Measurements from ENCODE around the gene VPS13D.

VPS13D gene

GRCh38 chr1:12434174-12434573, 204.3 kb downstream of the VPS13D start:
- DNase-seq: peak; percentile 77

DNA sequence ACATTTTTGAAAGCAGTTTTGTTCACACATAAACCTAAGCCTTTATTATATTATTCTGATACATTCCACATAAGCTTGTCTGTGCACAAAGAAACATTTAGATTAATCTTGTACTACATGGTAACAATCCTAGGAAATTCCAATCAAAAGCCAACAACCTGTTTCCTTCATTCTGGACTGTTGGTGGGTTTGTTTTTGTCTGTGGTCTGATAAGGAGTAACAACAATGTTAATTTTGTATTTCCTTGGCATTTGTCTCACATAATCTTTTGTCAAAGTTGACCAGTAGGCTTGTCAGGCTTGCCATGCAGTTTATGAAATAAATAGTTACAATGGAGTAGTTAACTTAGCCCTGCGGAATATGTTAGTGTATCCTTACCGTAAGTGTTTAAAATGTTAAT, 204.9 kb downstream of the VPS13D start:
- peak; percentile 20 for DNase-seq

GRCh38 chr1:12435639-12436344, 206.0 kb downstream of the VPS13D start:
- DNase-seq: peak; percentile 74

DNA sequence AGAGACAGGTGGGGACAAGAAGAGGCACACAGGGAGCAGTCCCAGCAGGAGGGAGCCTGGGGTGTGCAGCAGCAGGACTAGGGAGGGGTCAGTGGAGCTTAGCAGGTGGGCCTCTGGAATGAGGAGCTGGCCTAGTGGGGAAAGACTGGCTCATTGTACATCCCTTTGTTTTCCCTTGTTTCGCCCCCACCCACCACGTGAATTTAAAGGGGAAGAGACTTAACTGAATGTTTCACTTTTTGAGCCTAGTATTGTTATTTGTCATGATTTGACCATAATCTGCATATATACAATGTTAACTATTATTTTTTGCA, 206.5 kb downstream of the VPS13D start:
- DNase-seq: no peak

DNA sequence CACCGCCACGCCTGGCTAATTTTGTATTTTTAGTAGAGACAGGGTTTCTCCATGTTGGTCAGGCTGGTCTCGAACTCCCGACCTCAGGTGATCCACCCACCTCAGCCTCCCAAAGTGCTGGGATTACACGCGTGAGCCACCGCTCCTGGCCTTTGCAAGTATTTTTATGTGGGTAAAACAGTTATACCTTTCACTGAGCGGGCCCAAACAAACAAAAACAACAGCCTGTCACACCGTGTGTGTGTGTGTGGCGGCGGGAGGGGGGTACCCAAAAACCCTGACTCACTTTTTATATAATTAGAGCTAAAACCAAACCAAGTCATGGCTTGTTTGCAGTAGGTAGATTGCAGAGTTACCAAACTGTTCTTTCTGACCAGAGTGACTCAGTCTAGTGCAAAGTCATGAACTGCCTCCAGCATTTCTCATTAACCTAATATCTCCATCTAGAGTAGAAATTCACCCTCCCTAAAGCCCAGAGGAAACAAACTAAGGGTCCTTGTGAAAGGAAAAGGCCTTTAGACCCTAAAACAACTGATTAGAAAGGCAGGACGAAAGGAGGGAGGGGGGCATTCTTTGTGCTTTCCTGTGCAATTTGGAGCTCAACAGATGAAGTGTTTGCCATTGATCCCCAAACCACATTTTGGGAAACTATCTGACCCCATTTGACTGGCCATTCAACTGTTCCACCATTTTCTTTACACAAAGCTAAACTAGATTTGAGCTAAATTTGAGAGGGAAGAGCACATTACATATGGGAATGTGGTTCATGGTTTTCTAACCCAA, 207.2 kb downstream of the VPS13D start:
- peak; percentile 31 for DNase-seq

DNA sequence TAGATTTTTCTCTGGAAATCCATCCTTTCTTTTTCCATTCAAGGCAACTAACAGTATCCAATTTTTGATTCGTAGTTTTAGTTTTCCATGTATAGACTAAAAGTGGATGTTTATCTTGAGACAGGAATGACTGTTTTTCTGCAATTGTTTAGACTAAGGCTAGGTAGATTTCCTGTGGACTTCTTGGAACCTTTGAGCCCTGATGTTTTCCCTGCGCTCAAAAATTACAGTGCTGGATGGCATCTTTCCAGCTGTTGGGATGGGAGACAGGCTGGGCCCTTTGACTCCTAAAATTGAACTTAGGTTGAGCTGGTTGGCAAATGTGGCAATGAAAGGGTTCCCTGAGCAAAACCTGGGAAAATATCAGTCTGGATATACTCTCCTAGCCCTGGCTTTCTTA, 207.8 kb downstream of the VPS13D start:
- DNase-seq: no peak

GRCh38 chr1:12438349-12438924, 208.6 kb downstream of the VPS13D start:
- DNase-seq: peak; percentile 47

GRCh38 chr1:12439073-12439472, 209.2 kb downstream of the VPS13D start:
- no peak for DNase-seq

DNA sequence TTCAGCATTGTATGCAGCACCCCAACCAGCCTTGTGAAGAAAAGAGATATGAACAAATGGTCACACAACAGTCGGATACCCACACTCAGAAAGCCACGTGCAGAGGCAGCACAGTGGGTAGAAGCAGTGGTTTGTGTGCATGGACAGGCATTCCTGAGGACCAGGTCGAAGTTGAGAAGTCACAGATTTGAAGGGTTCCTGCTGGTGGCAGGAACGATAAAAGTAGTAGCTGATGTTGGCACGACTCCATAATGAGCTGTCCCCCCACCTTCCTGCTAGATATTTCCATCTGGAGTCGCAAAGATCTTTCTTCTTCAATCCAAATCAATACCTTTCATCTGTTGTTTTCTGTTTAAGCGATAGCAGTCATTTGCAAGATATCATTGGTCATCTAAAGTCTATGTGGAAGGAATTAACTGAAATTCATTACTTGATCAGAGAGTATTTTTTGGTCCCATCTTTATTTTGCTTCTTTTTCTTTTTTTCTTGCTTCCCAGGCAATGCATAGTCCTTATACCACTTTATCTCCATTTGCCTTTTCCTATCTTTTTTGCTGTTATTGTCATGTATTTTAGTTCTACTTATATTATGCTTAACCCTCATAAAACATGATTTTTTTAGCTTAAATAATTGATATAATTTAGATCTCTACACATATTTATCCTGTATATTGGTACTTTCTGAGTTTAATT, 211.7 kb downstream of the VPS13D start:
- peak; percentile 63 for DNase-seq

GRCh38 chr1:12442217-12442616, 212.4 kb downstream of the VPS13D start:
- DNase-seq: no peak

GRCh38 chr1:12443151-12443550, 213.3 kb downstream of the VPS13D start:
- no peak for DNase-seq

DNA sequence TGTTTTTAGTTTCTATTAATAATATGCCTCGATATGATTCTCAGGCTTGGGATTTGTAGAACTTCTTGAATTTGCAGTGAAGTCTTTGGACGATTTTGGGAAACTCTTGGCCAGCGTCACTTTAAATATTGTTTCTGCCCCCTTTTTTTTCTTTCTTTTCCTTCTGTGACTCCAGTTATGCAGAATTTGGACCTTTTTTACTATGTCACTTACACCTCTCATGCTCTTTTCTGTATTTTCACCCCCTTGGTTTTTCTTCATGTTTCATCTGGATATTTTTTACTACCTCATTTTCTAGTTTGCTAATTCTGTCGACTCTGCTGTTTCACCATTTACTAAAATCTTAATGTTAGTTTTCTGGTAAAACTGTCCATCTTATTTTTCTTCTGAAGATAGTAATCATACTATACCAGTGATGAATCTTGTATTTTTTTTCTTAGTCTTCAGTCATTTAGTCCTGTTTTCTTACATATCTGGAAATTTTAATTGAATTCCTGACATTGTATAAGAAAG, 214.6 kb downstream of the VPS13D start:
- no peak for DNase-seq

DNA sequence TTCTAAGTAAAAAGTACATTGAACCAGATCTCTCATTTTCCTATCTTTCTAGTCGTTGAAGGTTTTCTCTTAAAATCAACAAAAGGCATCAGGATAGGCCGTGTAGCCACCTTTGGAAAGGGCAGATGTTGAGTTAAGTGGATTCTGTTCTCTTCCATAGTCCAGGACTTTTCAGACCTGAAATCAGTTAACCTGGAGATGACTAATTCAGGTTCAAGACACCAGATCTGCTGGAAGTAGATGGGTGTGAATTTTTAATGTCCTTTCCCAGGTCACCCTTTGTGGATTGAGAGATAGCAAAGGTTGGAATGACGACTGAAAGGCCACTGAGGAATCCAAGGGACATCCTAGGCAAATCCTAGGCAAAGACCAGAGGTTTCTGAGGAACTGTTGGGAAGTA, 215.4 kb downstream of the VPS13D start:
- DNase-seq: no peak

- no peak for DNase-seq
Observed at GRCh38 chr1:12446593-12446992, 216.8 kb downstream of the VPS13D start.

GRCh38 chr1:12447307-12447706, 217.5 kb downstream of the VPS13D start:
- no peak for DNase-seq

- DNase-seq: no peak
Observed at GRCh38 chr1:12447849-12448312, 218.1 kb downstream of the VPS13D start.

- peak; percentile 96 for DNase-seq
Observed at GRCh38 chr1:12448746-12449177, 218.9 kb downstream of the VPS13D start.

GRCh38 chr1:12450090-12450755, 220.4 kb downstream of the VPS13D start:
- no peak for DNase-seq

GRCh38 chr1:12450756-12451559, 221.1 kb downstream of the VPS13D start:
- no peak for DNase-seq

DNA sequence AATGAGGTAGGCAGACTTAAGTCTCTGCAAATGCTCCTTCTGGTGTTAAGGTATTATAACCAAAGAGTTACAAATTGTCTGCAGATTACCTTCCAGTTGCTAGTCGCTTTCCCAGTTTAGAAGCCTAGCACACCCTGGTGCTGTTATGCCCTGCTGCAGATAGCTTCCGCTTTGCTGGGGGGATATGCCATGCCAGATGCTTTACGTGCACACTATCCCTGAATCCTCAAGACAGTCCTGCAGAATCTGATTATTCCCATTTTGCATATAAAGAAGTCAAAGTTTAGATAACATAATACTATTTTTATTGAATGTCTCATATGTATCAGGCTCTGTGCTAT, 221.7 kb downstream of the VPS13D start:
- DNase-seq: no peak

DNA sequence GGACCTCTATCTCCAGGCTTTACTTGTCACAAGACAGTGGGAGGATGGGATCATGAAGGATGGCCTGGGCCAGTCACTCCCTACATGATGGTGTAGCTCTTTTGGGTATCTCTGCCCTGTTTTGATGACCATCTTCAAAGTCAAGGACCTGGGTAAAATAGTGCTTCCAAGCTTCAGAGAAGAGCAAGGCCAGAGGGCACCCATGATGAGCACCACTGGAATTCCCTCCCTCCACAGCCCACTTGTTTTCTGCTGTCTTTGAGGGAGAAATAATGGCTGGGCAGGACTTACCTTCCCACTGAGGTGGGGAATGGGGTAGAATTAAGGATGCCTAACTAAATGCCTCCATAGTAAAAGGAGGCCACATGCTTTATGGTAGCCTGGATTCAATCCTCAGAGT, 222.4 kb downstream of the VPS13D start:
- DNase-seq: no peak

All from hematopoietic multipotent progenitor cell treated with erythropoietin and hydrocortisone succinate and interleukin-3 and kit ligand, for 4 days (in vitro differentiated cells).